H4 (cell line): ENCODE results near the gene DGKA. TPM values are rescaled to one million over a fixed set of nuclear protein-coding genes. Genes with fewer than 3 reads are reported as not detected.
"Not testable (repeated sequence)": the region's sequence is repeated elsewhere in the genome, so short reads cannot be mapped to it uniquely, and the experiment has no call there.

ENCODE experiments used
- DNase-seq: peaks from one replicate; pipeline ENCODE4 v3.0.0-alpha.2; 2015; ENCODE audit warnings: low spot score
- total RNA-seq: library from RNA; depleted of rRNA; stranded (reverse); fragments of >200 nt; shearing (Covaris generic); gene quantifications from 2 replicates; pipeline ENCODE4 v1.2.3, GENCODE V29; 2014; rRNA removed

The DGKA gene
- 5.5 and 11.1 TPM in 2 replicates for total RNA-seq

DNA sequence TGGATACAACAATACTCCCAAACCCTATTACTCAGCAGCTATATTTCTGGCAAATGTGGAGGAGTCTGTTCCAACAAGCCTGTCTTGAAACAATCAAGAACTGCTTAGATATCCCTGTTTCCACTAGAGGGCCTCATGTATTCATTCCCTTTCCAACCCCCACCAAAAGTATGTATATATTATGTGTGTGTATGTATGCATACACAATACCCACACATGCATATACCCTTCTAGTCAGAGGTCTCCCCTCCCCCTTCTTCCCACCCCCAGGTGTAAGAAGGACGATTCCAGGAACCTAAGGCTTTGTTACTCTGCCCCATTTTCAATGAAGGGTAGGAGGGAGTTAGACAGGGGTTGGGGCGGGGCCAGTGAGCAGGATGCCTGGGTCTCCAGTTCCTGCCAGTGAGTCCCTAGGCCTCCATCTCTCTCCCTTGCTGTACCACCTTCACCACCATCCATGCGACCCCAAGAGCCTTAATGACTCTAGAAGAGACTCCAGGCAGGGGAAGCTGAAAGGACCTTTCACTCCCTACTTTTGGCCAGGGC lies at the start of gene DGKA:
Gene DGKA, plus strand, starts transcription at position 392 of the 546 bp plus-strand sequence. CDS start 5,342 bp downstream, outside the sequence.
- DNase-seq = peak; percentile 52

DNA sequence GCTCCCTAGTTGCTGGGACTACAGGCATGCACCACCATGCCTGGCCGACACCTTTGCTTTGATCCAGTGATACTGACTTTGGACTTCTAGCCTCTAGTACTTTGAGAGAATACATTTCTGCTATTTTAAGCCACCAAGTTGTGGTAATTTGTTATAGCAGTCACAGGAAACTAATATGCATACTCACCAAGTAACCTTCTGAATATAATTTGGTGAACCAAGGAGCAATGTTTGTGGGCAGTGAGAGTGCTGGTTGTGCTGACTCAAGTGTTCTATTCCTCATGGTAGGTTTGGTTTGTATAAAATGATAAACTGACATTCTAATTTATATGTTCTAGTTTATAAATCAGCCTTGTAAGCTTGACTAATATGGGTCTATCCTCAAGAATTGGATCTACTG lies 45.8 kb upstream of the DGKA start:
- DNase-seq = no peak

DNA sequence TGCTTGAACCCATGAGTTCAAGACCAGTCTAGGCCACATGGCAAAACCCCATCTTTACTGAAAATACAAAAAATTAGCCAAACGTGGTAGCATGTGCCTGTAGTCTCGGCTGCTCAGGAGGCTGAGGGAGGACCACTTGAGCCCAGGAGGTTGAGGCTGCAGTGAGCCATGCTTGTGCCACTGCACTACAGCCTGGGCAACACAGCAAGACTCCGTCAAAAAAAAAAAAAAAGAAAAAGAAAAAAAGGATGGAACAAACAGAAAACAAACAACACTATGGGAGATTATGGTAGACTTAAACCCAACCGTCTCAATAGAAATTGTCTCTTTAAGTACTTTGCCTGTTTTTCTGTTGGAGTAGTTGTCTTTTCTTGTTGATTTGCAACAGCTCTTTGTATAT lies 39.7 kb upstream of the DGKA start:
- no peak for DNase-seq

DNA sequence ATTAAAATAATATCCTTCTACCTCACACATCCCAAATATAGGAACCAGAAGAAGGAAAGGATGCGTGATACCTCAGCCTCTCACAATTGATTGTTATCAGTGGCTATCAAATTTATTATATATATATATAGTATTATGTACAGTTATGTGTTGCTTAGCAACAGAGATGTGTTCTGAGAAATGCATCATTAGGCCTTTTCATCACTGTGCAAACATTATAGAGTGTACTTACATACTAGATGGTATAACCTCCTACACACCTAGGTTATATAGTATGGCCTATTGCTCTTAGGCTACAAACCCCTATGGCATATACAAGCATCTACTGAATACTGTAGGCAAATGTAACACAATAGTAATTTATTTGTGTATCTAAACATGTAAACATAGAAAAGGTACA lies 37.2 kb upstream of the DGKA start:
- no peak for DNase-seq

DNA sequence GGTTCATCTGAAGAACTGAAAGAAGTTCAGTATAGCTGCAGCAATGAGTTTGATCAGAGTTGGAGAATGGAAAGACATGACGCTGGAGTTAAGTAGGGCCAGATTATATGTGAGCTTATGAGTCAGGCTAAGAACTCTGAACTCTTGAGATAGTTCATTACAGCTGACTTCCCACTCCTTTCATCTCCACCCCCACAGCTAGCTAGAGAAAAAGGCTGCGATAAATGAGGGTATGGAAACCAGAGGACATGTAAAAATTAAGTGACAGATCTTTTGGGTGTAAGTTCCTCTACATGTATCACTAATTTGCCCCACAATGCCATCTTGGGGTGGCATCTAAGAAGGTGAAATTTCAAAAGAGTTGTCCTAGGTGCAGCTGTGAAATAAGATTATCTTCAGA lies 31.9 kb upstream of the DGKA start:
- no peak for DNase-seq

DNA sequence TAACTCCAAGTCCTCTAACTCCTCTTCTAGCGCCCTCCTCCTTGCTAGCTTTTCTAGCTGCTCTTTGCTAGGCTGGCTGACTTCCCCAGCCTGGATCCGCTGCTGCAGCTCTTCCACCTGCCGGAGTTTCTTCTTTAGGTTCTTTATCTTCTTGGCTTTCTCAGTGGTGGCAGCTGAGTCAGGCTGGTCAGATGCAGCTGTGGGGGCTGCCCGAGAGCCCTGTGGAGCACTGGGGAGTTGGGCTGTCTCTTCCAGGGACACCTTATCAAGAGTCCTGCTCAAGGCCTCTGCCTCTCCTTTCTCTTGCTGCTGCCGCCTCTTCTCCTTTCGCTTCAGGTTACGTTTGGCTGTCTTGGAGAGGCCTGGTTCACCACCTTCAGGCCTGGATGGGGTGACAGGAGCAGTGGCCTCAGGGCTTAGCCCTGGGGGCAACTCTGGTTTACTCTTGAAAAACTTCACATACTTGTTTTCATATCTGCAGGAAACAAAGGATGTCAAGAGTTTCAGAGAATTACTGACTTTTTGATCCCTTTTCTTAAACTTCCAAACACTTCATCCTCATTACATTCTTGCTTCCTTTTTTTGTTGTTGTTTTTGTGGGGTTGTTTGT lies 29.0 kb upstream of the DGKA start:
- DNase-seq = no peak

DNA sequence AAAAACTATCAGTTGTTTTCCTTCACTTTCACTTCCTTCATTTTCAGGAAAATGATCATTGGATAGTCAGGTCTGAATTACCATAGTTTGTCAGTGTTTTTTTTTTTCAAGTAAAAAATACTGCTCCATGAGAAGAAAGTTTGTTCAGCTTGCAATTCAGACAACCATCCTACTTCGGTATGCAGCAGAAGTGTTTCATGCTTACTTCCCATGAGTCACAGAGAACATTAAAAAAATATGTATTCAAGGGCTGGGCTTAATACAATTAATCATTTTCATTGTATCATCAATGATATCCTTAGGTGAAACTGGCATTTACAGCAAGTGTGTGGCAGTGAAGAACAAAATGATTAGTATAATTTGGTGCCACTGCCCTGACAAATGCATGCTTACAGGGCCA lies 24.9 kb upstream of the DGKA start:
- no peak for DNase-seq

DNA sequence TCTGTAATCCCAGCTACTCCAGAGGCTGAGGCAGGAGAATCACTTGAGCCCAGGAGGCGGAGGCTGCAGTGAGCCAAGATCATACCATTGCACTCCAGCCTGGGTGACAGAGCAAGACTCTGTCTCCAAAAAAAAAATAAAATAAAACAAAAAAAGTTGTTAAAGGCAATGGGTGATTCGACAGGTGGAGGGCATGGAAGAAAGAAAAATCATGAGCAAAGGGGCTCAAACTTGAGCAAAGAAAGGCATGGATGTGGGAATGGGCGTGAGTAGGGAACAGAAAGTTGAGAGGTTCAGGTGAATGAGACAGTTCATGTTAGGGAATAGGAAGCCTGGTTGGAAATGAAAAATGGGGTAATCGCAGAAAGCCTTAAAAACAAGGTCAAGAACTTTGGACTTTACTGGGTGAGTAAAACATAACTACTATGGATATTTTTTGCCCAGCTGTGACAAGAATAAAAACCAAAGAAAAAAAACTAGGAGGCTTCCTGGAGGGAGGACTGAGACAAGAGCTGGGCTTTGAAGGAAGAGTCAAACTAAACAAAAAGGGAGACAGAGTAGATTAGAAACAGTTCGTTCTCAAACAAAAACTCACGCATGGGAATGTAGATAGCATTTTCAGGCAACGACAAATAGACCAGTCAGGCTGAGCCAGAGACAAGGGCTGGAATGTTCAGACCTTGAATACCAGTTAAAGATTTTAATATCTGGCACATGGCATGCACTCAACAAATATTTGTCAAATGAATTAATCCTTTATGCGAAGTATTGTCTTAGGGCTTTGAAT lies 22.0 kb upstream of the DGKA start:
- DNase-seq = no peak

DNA sequence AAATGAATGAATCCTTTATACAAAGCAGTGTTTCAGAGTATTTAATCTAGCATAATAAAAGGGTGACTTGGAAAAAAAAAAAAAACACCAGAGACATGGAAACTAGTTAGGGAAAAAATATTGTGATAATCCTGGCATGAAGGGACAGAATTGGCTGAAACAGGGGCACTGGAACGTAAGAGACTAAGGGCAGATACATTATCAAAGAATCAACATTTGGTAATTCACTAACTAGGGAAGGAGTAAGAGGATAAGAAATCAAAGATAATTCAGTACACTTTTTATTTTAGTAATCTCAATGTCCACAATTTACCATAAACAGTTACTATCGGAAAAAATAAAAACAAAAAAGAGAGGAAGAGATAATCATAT lies 21.5 kb upstream of the DGKA start:
- no peak for DNase-seq

DNA sequence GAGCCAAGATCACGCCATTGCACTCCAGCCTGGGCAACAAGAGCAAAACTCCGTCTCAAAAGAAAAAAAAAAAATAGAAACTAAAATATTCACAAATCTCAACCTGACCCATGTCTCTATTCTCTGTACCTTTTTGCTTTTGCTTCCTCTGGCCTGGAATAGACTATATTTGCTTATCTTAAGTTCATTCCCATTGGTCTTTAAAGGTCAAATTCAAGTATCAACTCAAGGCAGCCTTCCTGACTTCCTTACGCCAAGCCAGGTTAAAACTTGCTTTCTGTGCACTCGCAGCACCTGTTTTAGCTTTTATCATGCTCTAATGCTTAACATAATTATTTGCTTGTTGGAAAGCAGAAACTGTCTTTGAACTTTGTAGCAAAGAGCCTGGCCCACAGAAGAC lies 18.1 kb upstream of the DGKA start:
- no peak for DNase-seq

DNA sequence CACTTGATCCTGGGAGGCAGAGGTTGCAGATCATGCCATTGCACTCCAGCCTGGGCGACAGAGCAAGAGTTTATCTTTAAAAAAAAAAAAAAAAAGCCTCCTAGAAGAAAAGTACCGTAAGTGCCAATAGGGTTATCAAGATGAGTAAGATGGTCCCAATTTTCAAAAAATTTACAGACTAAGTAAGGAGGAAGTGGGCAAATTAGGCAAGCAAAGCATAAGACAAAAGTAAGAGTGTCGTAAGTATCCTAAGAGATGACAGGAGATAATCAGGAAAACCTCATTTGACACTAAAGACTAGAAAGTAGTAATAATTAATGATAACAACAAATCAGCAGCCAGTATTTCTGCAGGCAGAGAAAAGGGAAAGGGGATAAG lies 15.5 kb upstream of the DGKA start:
- DNase-seq = no peak

DNA sequence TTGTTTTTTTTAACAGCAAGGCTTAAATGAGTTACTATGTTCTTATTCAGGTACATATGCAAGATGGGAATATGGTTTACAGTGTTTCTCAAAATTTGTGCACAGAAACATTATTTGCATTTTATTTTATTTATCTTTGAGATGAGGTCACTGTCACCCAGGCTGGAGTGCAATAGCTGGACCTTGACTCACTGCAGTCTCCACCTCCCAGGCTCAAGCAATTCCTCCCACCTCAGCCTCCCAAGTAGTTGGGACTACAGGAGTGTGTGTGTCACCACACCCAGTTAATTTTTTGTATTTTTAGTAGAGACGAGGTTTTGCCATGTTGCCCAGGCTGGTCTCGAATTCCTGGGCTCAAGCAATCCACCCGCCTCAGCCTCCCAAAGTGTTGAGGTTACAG lies 11.9 kb upstream of the DGKA start:
- DNase-seq = not testable (repeated sequence)

DNA sequence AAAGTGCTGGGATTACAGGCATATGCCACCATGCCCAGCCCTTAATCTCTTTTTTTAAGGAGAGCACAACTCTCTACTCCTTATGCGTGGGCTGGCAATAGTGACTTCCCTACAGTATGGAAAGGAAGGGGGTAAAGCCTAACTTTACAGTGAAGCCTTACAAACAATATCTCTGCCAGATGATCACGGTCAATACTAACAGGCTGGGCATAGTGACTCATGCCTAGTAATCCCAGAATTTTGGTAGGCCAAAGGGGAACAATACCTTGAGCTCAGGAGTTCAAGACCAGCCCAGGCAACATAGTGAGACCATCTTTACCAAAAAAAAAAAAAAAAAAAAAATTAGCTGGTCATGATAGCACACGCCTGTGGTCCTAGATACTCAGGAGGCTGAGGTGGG lies 8.8 kb upstream of the DGKA start:
- DNase-seq = no peak

DNA sequence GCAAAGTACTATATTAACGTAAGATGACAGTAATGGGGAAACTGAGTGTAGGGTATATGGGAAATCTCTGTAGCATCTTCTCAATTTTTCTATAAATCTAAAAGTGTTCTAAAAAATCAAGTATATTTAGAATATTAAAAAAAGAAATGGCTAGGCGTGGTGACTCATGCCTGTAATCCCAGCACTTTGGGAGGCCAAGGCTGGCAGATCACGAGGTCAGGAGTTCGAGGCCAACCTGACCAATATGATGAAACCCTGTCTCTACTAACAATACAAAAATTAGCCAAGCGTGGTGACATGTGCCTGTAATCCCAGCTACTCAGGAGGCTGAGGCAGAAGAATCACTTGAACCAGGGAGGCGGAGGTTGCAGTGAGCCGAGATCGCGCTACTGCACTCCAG lies 7.3 kb upstream of the DGKA start:
- DNase-seq = not testable (repeated sequence)

DNA sequence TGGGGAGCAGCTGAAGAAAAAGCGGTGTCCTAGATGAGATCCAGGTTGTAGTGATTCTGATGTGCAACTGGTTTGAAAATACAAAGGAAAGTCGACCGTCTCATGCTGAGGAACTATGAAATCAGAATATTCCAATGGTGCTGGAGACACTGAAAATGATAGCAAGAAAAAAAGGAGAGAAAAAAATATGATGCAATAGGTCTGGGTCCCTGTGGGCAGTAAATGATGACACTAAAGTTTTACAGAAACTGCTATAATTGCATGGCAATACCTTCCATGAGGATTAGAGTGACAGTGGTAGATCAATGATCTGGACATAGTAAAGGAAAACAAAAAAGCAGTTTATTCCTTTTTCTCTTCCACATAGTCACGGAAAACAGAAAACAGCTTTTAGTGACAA lies 5.6 kb upstream of the DGKA start:
- no peak for DNase-seq

DNA sequence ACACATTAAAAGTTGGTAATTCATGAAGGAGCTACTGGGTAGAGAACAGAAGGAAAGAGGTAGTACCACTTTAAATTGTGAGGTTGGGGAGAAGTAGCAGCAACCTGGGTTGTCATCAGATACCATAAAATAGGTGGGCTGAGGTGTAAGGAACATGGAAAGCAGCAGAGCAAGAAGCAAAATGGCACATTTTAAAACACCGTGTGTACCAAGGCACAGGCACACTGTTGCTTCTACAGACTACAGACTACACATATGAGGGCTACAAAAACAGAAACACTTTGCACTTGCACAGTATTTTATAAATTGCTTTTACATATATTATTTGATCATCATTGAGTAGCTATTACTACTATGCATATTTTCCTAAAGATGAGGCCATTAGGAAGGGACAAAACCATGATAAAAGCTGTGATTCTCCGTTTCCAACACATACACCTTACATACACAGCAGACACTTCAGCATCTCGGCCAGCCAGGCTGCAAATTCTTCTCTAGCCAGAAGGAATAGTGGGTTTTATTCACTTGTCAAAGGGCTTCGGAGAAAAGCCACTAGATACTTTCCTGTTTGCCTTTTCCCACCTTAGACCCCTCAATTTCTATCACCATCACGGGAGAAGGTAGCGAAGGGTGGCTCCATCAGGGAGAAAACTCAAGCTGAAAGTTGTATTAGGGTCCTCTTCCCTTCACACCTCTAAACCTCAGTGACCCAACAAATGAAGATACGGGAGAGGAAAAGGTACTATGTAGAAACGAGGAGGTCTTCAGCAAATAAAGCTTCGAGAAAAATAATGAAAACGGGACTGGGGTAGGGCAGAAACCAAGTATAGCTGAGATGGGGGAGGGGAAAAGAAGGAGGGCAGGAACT lies 4.9 kb upstream of the DGKA start:
- DNase-seq = no peak

DNA sequence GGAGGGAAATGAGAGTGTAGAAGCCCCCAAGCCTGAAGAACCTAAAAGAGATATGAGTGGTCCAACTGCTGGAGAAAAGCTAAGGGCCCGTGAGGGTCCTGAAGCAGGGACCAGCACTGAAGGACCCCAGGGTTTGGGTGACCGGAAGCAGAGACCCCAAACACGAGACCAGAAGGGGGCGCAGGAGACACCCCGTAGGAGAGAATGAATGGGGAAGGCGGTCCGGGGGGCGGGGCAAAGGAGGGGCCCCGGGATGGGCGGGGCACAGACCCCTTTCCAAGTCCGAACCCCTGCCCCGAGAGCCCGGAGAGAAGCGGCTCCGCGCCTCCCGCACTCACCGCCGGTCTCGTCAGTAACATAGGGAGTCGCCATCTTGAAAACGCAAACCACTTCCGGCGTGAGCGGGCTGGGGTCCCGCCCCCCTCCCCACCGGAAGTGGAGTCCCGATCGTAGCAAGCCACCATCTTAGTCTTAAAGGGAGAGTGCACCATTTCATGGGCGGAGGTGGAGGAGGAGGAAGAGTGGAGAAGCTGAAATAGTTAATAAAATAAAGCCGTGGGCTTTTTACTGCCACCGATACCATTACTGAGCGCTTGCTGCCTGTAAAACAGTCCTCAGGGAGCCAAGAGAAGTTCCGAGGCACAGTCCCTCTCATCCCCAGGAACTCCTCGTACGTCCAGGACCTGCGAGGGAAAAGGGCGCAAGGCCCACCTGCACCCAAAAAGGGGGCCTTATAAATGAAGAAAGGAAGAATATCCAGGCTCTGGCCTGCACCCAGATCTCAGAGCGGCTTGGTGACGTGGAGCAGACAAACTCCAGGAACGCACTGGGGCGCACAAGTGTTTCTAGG lies 4.0 kb upstream of the DGKA start:
- DNase-seq = peak; percentile 92

DNA sequence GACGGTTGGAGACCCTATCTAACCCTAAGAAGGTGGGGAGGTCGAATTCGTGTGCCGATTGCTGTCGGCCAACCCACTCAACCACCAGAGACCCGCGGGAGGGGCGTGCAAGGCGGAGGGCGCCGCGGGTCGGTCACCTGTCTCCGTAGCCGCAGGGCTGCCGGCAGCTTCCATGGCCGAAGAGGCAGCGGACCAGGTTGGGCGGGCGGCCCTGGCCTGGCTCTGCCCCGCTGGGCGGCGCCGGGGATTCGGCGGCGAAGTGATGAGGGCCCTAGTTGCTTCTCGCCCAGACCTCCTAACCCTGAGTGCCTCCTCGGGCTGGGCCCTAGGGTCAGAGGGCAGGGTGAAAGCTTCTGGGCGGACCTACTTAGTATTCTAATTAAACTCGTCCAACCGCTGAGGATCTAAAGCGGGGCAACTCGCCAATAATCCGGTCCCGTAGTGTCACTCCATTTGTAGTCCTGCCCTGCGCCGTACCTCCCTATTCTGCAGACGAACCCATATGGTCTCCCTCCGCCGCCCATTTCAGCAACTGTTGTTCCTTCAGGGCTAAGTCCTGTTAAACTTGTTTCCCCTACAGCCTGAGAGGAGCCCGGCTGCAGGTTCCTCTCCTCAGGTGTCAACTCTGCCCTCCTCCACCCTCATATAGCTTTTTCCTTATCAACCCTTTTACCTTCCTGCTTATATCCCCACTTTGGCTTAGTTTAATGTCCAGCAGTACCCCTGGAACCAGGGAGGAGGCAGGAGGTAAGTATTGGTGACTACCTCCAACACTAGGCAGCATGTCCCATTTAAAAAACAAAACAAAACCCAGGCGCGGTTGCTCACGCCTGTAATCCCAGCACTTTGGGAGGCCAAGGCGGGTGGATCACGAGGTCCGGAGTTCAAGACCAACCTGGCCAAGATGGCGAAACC lies 3.1 kb upstream of the DGKA start, which contains the start of gene PYM1:
Gene PYM1, minus strand, starts transcription at position 307 of the 915 bp plus-strand sequence. Its CDS starts 133 bp downstream, at position 174.
- DNase-seq = peak; percentile 48

DNA sequence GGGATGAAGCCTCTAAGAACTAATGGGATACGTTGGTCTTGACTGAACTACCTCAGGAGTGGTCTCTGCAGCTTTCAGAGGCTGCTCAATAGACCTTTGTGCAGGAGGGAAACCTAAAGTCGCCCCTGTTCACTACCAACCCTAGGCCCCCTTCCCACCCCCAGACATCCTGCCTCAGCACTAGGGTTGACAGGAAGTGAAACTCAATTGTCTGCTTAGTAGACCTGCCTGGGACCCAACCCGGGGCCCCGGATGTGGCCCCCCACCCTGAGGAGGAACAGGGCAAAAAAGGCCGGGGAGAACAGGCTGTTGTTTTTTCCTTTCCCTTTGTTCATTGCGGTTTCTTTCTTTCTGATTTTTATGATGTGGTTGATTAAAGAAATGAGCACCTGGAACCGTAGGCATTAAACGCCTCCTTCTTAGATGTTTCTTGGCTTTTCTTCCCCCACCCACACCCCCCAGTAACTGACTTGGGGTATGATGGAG lies 1.6 kb upstream of the DGKA start:
- DNase-seq = no peak

DNA sequence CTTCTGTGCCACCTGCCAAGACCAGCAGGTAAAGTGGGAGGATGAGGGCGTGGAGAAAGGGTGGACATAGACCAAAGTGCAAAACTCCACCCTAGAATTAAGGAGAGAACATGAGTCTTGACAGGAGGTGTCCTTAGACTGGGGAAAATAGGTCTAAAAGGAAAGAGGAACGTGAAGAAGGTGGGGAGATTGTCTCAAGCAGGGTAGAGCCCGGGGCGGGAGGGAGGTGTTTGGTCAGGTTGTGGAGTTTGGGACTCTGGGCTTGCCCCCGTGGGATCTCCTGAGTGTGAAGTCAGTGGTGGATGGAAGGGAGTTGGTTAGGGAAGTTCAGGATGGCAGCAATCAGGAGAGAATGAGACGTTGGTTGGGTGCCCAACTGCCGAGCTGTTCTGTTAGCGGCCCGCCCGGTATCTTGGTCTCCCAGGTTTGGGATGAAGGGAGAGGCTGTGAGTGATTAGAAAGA lies 386 bp downstream of the DGKA start:
- no peak for DNase-seq
